SK-N-SH (cell line): Measurements from ENCODE around the gene STIP1.

Source experiments
- EP300 ChIP-seq, 2 experiments: IDR thresholded peaks; 2 replicates each; pipeline versions ENCODE4 v1.4.0 to v1.6.1; 2012; ENCODE audit warnings: borderline replicate concordance in 1 of 2, low read depth in 1 of 2, low read length in 1 of 2
- EZH2phosphoT487 ChIP-seq: fragments of 200-600 bp; sonication (generic); IDR thresholded peaks from 2 replicates; pipeline ENCODE4 v1.6.1; 2017; ENCODE audit warnings: low read depth, mixed run types, mild to moderate bottlenecking, antibody characterized with exemption, moderate library complexity, borderline replicate concordance
- GABPA ChIP-seq: IDR thresholded peaks from 2 replicates; pipeline ENCODE4 v1.4.0; 2012; ENCODE audit warnings: low read depth, mild to moderate bottlenecking
- IRF3 ChIP-seq: fragments of 150-350 bp; IDR thresholded peaks from 2 replicates; pipeline ENCODE4 v1.6.1; 2016; ENCODE audit warnings: mild to moderate bottlenecking, low read depth, low read length
- MEF2A ChIP-seq: IDR thresholded peaks from 2 replicates; pipeline ENCODE4 v1.4.0; 2012; ENCODE audit warnings: low read depth, borderline replicate concordance
- POLR2AphosphoS5 ChIP-seq: IDR thresholded peaks from 2 replicates; pipeline ENCODE4 v1.6.1; 2012; ENCODE audit warnings: low read depth, low read length
- TAF1 ChIP-seq: IDR thresholded peaks from 2 replicates; pipeline ENCODE4 v1.6.1; 2012; ENCODE audit warnings: low read depth, mild to moderate bottlenecking, low read length, moderate library complexity, borderline replicate concordance
- TF ChIP-seq, protein P1 (sequence below): fragments of 200-600 bp; sonication (generic); IDR thresholded peaks from 2 replicates; pipeline ENCODE4 v1.6.1; 2017; ENCODE audit warnings: antibody characterized with exemption, mild to moderate bottlenecking, moderate library complexity

- TF ChIP-seq, protein P1, sequence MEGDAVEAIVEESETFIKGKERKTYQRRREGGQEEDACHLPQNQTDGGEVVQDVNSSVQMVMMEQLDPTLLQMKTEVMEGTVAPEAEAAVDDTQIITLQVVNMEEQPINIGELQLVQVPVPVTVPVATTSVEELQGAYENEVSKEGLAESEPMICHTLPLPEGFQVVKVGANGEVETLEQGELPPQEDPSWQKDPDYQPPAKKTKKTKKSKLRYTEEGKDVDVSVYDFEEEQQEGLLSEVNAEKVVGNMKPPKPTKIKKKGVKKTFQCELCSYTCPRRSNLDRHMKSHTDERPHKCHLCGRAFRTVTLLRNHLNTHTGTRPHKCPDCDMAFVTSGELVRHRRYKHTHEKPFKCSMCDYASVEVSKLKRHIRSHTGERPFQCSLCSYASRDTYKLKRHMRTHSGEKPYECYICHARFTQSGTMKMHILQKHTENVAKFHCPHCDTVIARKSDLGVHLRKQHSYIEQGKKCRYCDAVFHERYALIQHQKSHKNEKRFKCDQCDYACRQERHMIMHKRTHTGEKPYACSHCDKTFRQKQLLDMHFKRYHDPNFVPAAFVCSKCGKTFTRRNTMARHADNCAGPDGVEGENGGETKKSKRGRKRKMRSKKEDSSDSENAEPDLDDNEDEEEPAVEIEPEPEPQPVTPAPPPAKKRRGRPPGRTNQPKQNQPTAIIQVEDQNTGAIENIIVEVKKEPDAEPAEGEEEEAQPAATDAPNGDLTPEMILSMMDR = no peak
- TF ChIP-seq GABPA (no peak), IRF3 (no peak), EP300 (IDR thresholded peaks at IDR 0.05; ENCODE audit: borderline replicate concordance in 1 of 2, low read depth in 1 of 2, low read length in 1 of 2) (no peak), MEF2A (no peak), POLR2AphosphoS5 (peak; percentile 16), TAF1 (no peak), EZH2phosphoT487 (no peak)
Measured at GRCh38 chr11:64245797-64246620, 60.0 kb downstream of the STIP1 start.
